SK-N-SH treated with all-trans-retinoic acid at 6 μM for 48 hours (cell line): ENCODE measurements around the gene TCF7.

ENCODE experiments used
- ATAC-seq: fragments of 200-7000 bp; cut with Tn5 transposase; 3 replicates; pipeline ENCODE4 v1.9.1; 2020; ENCODE audit warnings: mild to moderate bottlenecking, moderate library complexity
- ARNTL ChIP-seq: fragments of 450-650 bp; formaldehyde crosslinking; IDR thresholded peaks from 2 replicates; pipeline ENCODE4 v1.5.0; 2020; ENCODE audit warnings: low read depth, mild to moderate bottlenecking, moderate library complexity, borderline replicate concordance
- CSDC2 ChIP-seq: fragments of 250-450 bp; sonication (Bioruptor Pico); IDR thresholded peaks from 2 replicates; pipeline ENCODE4 v1.5.0; 2020; ENCODE audit warnings: mild to moderate bottlenecking, moderate library complexity
- ISL1 ChIP-seq: fragments of 250-450 bp; sonication (Bioruptor Pico); IDR thresholded peaks from 2 replicates; pipeline ENCODE4 v2.1.2; 2022; ENCODE audit warnings: mild to moderate bottlenecking, moderate library complexity
- PPARA ChIP-seq: fragments of 250-450 bp; sonication (Bioruptor Pico); IDR thresholded peaks from 2 replicates; pipeline ENCODE4 v1.5.0; 2020; ENCODE audit warnings: mild to moderate bottlenecking, borderline replicate concordance
- SNAI2 ChIP-seq: fragments of 250-450 bp; sonication (Bioruptor Pico); IDR thresholded peaks from 2 replicates; pipeline ENCODE4 v1.5.0; 2020; ENCODE audit warnings: mild to moderate bottlenecking, moderate library complexity
- TCF4 ChIP-seq: fragments of 250-450 bp; sonication (Bioruptor Pico); IDR thresholded peaks from 2 replicates; pipeline ENCODE4 v1.8.0; 2021; ENCODE audit warnings: mild to moderate bottlenecking, moderate library complexity, borderline replicate concordance
- ZFP3 ChIP-seq: fragments of 250-450 bp; sonication (Bioruptor Pico); IDR thresholded peaks from 2 replicates; pipeline ENCODE4 v1.5.0; 2020; ENCODE audit warnings: mild to moderate bottlenecking, moderate library complexity
- ZFP30 ChIP-seq: fragments of 450-650 bp; formaldehyde crosslinking; IDR thresholded peaks from 2 replicates; pipeline ENCODE4 v1.5.0; 2022; ENCODE audit warnings: mild to moderate bottlenecking, moderate library complexity
- ZNF8 ChIP-seq: fragments of 450-650 bp; formaldehyde crosslinking; IDR thresholded peaks from 2 replicates; pipeline ENCODE4 v1.5.0; 2020; ENCODE audit warnings: mild to moderate bottlenecking, moderate library complexity
- TF ChIP-seq, protein P1 (sequence below): fragments of 250-450 bp; sonication (Bioruptor Pico); IDR thresholded peaks from 2 replicates; pipeline ENCODE4 v1.5.0; 2020; ENCODE audit warnings: mild to moderate bottlenecking, moderate library complexity
- TF ChIP-seq, protein P2 (sequence below): fragments of 250-450 bp; sonication (Bioruptor Pico); IDR thresholded peaks from 2 replicates; pipeline ENCODE4 v1.8.0; 2021; ENCODE audit warnings: low read depth, mild to moderate bottlenecking, moderate library complexity, borderline replicate concordance
- TF ChIP-seq, protein P3 (sequence below): fragments of 250-450 bp; sonication (Bioruptor Pico); IDR thresholded peaks from 2 replicates; pipeline ENCODE4 v1.8.0; 2020; ENCODE audit warnings: mild to moderate bottlenecking, moderate library complexity, borderline replicate concordance

TCF7 gene

DNA sequence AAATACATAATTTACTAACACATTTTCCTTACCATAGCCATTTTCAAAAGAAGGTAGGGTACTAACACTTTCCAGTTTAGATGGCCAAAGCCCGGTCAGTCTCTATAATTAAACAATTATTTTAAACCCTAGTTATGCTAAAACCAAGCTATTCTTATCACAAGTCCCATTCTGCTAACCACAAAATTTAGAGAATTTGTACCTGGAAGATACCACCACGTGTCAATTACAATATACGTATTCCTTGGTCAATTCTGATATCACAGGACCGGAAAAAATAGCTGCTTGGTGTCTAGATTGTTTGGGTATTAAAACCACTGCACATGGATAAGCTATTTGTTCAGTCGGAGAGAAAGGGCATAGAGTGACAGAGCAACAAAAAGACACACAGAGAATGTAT lies 81.2 kb downstream of the TCF7 start:
- TF ChIP-seq ZFP3 (no peak), TCF4 (CRISPR knock-in tag) (no peak), PPARA (no peak), ZFP30 (CRISPR knock-in tag) (no peak), CSDC2 (CRISPR knock-in tag) (no peak), ZNF8 (no peak), ISL1 (CRISPR knock-in tag) (no peak), SNAI2 (CRISPR knock-in tag) (no peak), ARNTL (no peak)
- TF ChIP-seq, protein P1, sequence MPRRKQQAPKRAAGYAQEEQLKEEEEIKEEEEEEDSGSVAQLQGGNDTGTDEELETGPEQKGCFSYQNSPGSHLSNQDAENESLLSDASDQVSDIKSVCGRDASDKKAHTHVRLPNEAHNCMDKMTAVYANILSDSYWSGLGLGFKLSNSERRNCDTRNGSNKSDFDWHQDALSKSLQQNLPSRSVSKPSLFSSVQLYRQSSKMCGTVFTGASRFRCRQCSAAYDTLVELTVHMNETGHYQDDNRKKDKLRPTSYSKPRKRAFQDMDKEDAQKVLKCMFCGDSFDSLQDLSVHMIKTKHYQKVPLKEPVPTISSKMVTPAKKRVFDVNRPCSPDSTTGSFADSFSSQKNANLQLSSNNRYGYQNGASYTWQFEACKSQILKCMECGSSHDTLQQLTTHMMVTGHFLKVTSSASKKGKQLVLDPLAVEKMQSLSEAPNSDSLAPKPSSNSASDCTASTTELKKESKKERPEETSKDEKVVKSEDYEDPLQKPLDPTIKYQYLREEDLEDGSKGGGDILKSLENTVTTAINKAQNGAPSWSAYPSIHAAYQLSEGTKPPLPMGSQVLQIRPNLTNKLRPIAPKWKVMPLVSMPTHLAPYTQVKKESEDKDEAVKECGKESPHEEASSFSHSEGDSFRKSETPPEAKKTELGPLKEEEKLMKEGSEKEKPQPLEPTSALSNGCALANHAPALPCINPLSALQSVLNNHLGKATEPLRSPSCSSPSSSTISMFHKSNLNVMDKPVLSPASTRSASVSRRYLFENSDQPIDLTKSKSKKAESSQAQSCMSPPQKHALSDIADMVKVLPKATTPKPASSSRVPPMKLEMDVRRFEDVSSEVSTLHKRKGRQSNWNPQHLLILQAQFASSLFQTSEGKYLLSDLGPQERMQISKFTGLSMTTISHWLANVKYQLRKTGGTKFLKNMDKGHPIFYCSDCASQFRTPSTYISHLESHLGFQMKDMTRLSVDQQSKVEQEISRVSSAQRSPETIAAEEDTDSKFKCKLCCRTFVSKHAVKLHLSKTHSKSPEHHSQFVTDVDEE (CRISPR knock-in tag): no peak
- TF ChIP-seq, protein P2, sequence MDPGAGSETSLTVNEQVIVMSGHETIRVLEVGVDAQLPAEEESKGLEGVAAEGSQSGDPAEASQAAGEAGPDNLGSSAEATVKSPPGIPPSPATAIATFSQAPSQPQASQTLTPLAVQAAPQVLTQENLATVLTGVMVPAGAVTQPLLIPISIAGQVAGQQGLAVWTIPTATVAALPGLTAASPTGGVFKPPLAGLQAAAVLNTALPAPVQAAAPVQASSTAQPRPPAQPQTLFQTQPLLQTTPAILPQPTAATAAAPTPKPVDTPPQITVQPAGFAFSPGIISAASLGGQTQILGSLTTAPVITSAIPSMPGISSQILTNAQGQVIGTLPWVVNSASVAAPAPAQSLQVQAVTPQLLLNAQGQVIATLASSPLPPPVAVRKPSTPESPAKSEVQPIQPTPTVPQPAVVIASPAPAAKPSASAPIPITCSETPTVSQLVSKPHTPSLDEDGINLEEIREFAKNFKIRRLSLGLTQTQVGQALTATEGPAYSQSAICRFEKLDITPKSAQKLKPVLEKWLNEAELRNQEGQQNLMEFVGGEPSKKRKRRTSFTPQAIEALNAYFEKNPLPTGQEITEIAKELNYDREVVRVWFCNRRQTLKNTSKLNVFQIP (CRISPR knock-in tag): no peak
- TF ChIP-seq, protein P3, sequence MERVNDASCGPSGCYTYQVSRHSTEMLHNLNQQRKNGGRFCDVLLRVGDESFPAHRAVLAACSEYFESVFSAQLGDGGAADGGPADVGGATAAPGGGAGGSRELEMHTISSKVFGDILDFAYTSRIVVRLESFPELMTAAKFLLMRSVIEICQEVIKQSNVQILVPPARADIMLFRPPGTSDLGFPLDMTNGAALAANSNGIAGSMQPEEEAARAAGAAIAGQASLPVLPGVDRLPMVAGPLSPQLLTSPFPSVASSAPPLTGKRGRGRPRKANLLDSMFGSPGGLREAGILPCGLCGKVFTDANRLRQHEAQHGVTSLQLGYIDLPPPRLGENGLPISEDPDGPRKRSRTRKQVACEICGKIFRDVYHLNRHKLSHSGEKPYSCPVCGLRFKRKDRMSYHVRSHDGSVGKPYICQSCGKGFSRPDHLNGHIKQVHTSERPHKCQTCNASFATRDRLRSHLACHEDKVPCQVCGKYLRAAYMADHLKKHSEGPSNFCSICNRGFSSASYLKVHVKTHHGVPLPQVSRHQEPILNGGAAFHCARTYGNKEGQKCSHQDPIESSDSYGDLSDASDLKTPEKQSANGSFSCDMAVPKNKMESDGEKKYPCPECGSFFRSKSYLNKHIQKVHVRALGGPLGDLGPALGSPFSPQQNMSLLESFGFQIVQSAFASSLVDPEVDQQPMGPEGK (CRISPR knock-in tag): no peak
- ATAC-seq: no peak
